SK-N-MC (cell line): ENCODE measurements around the gene HOXB7.

Experiments used
- EZH2 ChIP-seq: fragments of 200-600 bp; sonication (generic); IDR thresholded peaks from one replicate; pipeline ENCODE4 v1.6.1; 2017; ENCODE audit warnings: antibody characterized with exemption
- FOXP2 ChIP-seq: optimal IDR thresholded peaks from 2 replicates; pipeline ENCODE3; 2011; ENCODE audit warnings: mild to moderate bottlenecking, moderate library complexity; ENCODE audit not compliant: insufficient read depth; ENCODE audit errors: extremely low read length, control extremely low read depth
- POLR2AphosphoS5 ChIP-seq: IDR thresholded peaks from 2 replicates; pipeline ENCODE4 v1.6.1; 2012; ENCODE audit warnings: mild to moderate bottlenecking, low read depth, low read length, borderline replicate concordance

DNA sequence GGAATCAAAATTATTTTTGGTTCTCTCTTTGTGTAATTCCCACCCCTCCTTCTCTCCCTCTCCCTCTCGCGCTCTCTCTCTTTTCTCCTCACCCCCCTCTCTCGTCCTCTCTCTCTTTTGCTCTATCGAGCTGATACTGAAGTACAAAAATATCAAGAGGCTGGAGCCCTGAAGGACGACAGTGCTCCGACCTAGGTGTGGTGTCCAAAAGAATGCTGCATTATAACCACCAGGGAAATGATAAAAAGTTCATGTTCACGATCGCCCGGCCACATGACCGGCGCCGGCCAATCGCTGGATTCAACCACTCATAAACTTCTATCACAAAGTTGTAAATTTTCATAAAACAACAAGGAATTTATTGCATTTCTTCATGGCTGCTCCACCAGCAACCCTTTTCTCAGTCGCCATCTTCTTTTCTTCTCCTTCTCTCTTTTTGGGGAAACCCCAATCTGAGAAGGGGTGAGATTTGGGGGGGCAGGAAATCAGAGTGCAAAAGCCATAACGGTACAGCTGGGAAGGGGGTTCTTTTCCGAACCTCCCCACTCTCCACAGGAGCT lies 6.0 kb downstream of the HOXB7 start, which contains the start of gene HOXB6:
- no peak for TF ChIP-seq EZH2
- TF ChIP-seq POLR2AphosphoS5 = peak; percentile 77
- TF ChIP-seq FOXP2 = no peak
